ENCODE results near the gene CRTC2. TPM values are rescaled to one million over a fixed set of nuclear protein-coding genes. Genes with fewer than 3 reads are reported as not detected.

The CRTC2 gene
- total and polyA plus RNA-seq, 9 of the 15 experiments (the other 6 are each of a cell fraction or from before 2014, with no cell fraction given), result 2.7 to 26.4 (median 10.2) TPM

GRCh38 chr1:153963850-153964331 is 5.5 kb upstream of the CRTC2 start (continued):
- TF ChIP-seq EP400 (IDR thresholded peaks at IDR 0.05) (0 out of 2 replicates have a peak, but pooled peaks have one; percentile 24), HNRNPLL (IDR thresholded peaks at IDR 0.05; ENCODE audit: low read depth, low read length, poor library complexity, severe bottlenecking) (peak; percentile 33), MAFG (tag; conservative IDR thresholded peaks at IDR 0.05) (no peak), MNT (conservative IDR thresholded peaks at IDR 0.05) (0 out of 4 replicates have a peak, but pooled peaks of 1 of the 2 experiments have one; percentile 12), HMGN3 (IDR thresholded peaks at IDR 0.05; ENCODE audit: borderline replicate concordance, extremely low read depth, insufficient read length, low read depth, low read length) (no peak), GATA2 (CRISPR knock-in tag; IDR thresholded peaks at IDR 0.05) (no peak), ZNF311 (CRISPR knock-in tag; IDR thresholded peaks at IDR 0.05) (no peak), ZNF717 (CRISPR knock-in tag; IDR thresholded peaks at IDR 0.05) (no peak), HOXB6 (CRISPR knock-in tag; IDR thresholded peaks at IDR 0.05; ENCODE audit: borderline replicate concordance) (no peak), ZBTB7A (IDR thresholded peaks at IDR 0.05; ENCODE audit: borderline replicate concordance, control insufficient read depth, low read depth, low read length) (no peak), NFIX (CRISPR knock-in tag; IDR thresholded peaks at IDR 0.05; ENCODE audit: low read depth) (peak; percentile 56; the same call in 1 of the 2 replicates), YY1 (IDR thresholded peaks at IDR 0.05; ENCODE audit: borderline replicate concordance in 1 of 3, control insufficient read depth in 1 of 3, extremely low read depth in 1 of 3, insufficient read depth in 3 of 3, insufficient read length in 1 of 3, insufficient replicate concordance in 2 of 3, low read depth in 1 of 3, low read length in 2 of 3) (no peak), ZNF431 (CRISPR knock-in tag; IDR thresholded peaks at IDR 0.05) (no peak), ARID2 (IDR thresholded peaks at IDR 0.05) (peak; percentile 22; the same call in 1 of the 2 replicates), CTBP1 (IDR thresholded peaks at IDR 0.05; ENCODE audit: borderline replicate concordance) (peak; percentile 52; the same call in 1 of the 2 replicates), ZNF766 (CRISPR knock-in tag; conservative IDR thresholded peaks at IDR 0.05) (no peak), STAT5B (CRISPR knock-in tag; IDR thresholded peaks at IDR 0.05) (no peak), JUN (IDR thresholded peaks at IDR 0.05; ENCODE audit: borderline replicate concordance, low read depth, low read length) (no peak; the same call in 1 of the 2 replicates), JUN (CRISPR knock-in tag; IDR thresholded peaks at IDR 0.05; ENCODE audit: borderline replicate concordance) (no peak), MEIS2 (IDR thresholded peaks at IDR 0.05; ENCODE audit: partially characterized antibody) (peak; percentile 44)
- TF ChIP-seq, protein P1, sequence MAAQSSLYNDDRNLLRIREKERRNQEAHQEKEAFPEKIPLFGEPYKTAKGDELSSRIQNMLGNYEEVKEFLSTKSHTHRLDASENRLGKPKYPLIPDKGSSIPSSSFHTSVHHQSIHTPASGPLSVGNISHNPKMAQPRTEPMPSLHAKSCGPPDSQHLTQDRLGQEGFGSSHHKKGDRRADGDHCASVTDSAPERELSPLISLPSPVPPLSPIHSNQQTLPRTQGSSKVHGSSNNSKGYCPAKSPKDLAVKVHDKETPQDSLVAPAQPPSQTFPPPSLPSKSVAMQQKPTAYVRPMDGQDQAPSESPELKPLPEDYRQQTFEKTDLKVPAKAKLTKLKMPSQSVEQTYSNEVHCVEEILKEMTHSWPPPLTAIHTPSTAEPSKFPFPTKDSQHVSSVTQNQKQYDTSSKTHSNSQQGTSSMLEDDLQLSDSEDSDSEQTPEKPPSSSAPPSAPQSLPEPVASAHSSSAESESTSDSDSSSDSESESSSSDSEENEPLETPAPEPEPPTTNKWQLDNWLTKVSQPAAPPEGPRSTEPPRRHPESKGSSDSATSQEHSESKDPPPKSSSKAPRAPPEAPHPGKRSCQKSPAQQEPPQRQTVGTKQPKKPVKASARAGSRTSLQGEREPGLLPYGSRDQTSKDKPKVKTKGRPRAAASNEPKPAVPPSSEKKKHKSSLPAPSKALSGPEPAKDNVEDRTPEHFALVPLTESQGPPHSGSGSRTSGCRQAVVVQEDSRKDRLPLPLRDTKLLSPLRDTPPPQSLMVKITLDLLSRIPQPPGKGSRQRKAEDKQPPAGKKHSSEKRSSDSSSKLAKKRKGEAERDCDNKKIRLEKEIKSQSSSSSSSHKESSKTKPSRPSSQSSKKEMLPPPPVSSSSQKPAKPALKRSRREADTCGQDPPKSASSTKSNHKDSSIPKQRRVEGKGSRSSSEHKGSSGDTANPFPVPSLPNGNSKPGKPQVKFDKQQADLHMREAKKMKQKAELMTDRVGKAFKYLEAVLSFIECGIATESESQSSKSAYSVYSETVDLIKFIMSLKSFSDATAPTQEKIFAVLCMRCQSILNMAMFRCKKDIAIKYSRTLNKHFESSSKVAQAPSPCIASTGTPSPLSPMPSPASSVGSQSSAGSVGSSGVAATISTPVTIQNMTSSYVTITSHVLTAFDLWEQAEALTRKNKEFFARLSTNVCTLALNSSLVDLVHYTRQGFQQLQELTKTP (IDR thresholded peaks at IDR 0.05; ENCODE audit: low read depth in 1 of 2, partially characterized antibody in 2 of 2), result peak in 1 of 2 experiments; percentile 25

All from K562 (cell line).